GM12878 (cell line): ENCODE results near the gene GGTA1.

ENCODE experiments used
- CREB1 ChIP-seq: IDR thresholded peaks from 2 replicates; pipeline ENCODE4 v1.6.1; 2012; ENCODE audit warnings: low read depth, mild to moderate bottlenecking, inconsistent platforms
- MYC ChIP-seq: IDR thresholded peaks from 2 replicates; pipeline ENCODE4 v1.6.1; 2011; ENCODE audit warnings: mild to moderate bottlenecking, low read length, moderate library complexity, inconsistent platforms; ENCODE audit not compliant: insufficient read depth, insufficient replicate concordance, insufficient read length, severe bottlenecking
- POLR2A ChIP-seq: IDR thresholded peaks from 2 replicates; pipeline ENCODE4 v1.6.1; 2011; ENCODE audit warnings: low read depth, mild to moderate bottlenecking, low read length
- SMAD5 ChIP-seq: IDR thresholded peaks from 2 replicates; pipeline ENCODE4 v1.6.1; 2016; ENCODE audit warnings: antibody characterized with exemption, low read depth
- TAF1 ChIP-seq: IDR thresholded peaks from 2 replicates; pipeline ENCODE4 v1.6.1; 2011; ENCODE audit warnings: mild to moderate bottlenecking, low read depth, low read length, borderline replicate concordance
- TCF12 ChIP-seq: IDR thresholded peaks from 2 replicates; pipeline ENCODE4 v1.6.1; 2011; ENCODE audit warnings: low read depth, mild to moderate bottlenecking, low read length
- TCF3 ChIP-seq: IDR thresholded peaks from 2 replicates; pipeline ENCODE4 v1.6.1; 2012; ENCODE audit warnings: low read depth, mild to moderate bottlenecking, low read length, borderline replicate concordance; ENCODE audit not compliant: insufficient read depth
- TF ChIP-seq, protein P1 (sequence below), 3 experiments: IDR thresholded peaks in 2 of 3; conservative IDR thresholded peaks in 1 of 3; 2 replicates each; pipeline ENCODE4 v1.5.1; 2011; ENCODE audit warnings: low read depth in 3 of 3, low read length in 3 of 3, mild to moderate bottlenecking in 3 of 3, control low read depth in 2 of 3, moderate library complexity in 2 of 3, inconsistent platforms in 1 of 3, mixed read lengths in 1 of 3; ENCODE audit not compliant: control insufficient read depth in 2 of 3, insufficient read depth in 1 of 3; ENCODE audit errors: extremely low read depth in 1 of 3

DNA sequence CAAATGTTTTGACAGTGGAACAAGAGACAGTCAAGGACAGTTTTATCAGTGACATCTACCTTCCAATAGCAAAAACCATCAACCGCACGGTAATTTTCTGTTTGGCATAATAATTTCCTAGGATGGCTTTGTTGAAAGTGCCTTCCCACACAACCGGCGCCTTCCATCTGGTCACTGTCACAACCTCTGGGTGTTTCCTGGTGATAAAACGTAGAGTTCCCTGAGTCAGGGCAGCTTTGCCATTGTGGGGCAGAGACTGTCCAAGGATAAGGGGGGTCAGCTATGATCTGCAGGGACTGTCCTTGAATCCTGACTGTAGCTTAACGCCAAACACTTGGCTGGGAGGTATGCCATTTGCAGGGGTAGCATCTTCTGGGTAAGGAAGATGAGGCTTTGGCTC lies 47.6 kb downstream of the GGTA1 start:
- TF ChIP-seq, protein P1, sequence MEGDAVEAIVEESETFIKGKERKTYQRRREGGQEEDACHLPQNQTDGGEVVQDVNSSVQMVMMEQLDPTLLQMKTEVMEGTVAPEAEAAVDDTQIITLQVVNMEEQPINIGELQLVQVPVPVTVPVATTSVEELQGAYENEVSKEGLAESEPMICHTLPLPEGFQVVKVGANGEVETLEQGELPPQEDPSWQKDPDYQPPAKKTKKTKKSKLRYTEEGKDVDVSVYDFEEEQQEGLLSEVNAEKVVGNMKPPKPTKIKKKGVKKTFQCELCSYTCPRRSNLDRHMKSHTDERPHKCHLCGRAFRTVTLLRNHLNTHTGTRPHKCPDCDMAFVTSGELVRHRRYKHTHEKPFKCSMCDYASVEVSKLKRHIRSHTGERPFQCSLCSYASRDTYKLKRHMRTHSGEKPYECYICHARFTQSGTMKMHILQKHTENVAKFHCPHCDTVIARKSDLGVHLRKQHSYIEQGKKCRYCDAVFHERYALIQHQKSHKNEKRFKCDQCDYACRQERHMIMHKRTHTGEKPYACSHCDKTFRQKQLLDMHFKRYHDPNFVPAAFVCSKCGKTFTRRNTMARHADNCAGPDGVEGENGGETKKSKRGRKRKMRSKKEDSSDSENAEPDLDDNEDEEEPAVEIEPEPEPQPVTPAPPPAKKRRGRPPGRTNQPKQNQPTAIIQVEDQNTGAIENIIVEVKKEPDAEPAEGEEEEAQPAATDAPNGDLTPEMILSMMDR (IDR thresholded peaks at IDR 0.05 in 2 of 3, conservative IDR thresholded peaks at IDR 0.05 in 1 of 3; ENCODE audit: control insufficient read depth in 2 of 3, extremely low read depth in 1 of 3, insufficient read depth in 1 of 3, low read depth in 3 of 3, low read length in 3 of 3), result no peak
- TF ChIP-seq TCF12 (no peak), MYC (no peak), SMAD5 (no peak), TCF3 (no peak), CREB1 (no peak), TAF1 (no peak), POLR2A (no peak)
